Stimulated activated CD4-positive, alpha-beta T cell treated with anti-CD3 and anti-CD28 coated beads, Interleukin-1b, Interleukin-23, amount 100 ng/mL, for 24 hours (primary cell): ENCODE measurements around the gene RTN4R.

Source experiments
- DNase-seq, 4 experiments: peaks; one replicate each; pipeline ENCODE4 v3.0.0-alpha.2; 2020; ENCODE audit warnings: low read depth in 4 of 4, low spot score in 1 of 4

Gene RTN4R

GRCh38 chr22:20243537-20244249 lies 24.4 kb downstream of the RTN4R start:
- peak in 3 of 4 experiments; percentile 26 to 52 (median 28) for DNase-seq

- no peak for DNase-seq
Observed at GRCh38 chr22:20243176-20243536, 25.0 kb downstream of the RTN4R start.

- DNase-seq, result no peak
Observed at GRCh38 chr22:20242393-20243175, 25.5 kb downstream of the RTN4R start.

GRCh38 chr22:20241579-20242392 lies 26.3 kb downstream of the RTN4R start:
- no peak for DNase-seq

GRCh38 chr22:20240900-20241299 lies 27.2 kb downstream of the RTN4R start:
- no peak for DNase-seq

GRCh38 chr22:20240447-20240764 lies 27.7 kb downstream of the RTN4R start:
- DNase-seq, result no peak

DNA sequence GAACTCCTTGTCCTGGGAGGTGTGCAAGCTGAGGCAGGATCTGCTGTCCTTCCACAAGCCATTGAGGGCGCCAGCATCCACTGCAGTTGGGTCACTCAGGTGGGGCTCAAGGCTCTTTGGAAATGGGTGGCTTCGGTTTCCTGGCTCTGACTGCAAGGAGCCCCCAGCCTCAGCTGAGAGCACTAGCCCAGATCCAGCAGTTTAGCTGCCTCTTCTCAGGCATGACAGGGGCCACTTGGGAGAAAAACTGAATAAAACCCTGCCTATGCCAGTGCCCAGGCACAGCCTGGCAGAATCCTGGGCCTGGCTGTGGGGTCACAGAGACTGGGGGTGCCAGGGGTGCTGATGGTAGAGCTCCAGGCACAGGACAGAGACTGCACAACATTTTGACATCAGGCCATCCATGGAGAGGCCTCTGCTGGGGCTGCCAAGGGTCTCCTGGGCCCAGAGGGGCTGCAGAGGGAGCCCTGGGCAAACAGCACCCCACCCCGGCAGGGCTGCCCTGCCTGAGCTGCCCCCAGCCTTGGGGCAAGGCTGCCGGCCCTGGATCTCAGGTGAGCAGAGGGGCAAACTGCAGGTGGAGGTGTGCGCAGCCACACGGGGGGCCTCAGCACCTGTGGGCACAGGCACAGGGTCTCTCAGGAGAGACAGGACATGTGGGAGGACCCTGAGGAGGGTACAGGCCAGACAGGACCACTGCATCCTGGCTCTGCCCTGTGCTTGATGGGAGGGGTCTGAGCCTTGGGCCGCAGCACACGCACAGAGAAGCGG lies 28.3 kb downstream of the RTN4R start:
- no peak for DNase-seq

DNA sequence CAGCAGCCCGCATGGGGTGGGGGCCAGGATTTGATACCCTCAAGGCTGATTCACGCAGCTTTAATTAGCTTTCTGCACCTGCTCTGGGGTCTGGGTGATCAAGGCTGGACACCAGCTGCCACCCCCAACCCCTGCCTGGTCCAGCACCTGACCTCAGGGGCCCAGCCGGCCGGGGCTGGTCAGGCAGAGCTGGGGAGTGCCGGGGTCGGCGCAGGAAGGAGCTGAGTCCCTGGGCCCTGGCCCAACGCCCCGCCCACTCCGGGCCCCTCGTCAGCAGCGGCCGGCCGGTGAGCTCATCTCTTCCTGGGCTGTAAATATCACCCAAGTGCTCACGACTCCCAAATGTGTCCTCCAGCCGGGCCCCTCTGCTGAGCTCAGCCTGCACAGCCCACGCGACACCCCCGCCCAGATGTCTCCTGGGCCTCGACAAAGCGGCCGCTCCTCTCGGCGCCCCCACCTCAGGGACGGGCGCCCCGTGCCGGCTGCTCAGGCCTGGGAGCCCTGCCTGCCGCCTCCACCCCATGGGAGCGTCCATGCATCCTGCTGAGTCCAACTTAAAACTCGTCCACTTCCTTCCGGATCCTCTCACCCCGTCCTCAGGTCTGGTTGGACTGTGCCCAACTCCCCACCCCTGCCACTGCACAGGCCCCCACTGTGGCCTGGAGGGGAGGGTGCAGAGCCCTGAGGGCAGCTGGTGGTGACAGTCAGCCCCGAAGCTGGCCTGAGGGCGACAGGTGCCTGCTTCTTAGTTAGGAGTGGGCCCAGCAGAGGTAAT lies 29.0 kb downstream of the RTN4R start:
- no peak for DNase-seq

- peak in 2 of 4 experiments; percentile 20 to 51 for DNase-seq
Observed at GRCh38 chr22:20238536-20238900, 29.6 kb downstream of the RTN4R start.

DNA sequence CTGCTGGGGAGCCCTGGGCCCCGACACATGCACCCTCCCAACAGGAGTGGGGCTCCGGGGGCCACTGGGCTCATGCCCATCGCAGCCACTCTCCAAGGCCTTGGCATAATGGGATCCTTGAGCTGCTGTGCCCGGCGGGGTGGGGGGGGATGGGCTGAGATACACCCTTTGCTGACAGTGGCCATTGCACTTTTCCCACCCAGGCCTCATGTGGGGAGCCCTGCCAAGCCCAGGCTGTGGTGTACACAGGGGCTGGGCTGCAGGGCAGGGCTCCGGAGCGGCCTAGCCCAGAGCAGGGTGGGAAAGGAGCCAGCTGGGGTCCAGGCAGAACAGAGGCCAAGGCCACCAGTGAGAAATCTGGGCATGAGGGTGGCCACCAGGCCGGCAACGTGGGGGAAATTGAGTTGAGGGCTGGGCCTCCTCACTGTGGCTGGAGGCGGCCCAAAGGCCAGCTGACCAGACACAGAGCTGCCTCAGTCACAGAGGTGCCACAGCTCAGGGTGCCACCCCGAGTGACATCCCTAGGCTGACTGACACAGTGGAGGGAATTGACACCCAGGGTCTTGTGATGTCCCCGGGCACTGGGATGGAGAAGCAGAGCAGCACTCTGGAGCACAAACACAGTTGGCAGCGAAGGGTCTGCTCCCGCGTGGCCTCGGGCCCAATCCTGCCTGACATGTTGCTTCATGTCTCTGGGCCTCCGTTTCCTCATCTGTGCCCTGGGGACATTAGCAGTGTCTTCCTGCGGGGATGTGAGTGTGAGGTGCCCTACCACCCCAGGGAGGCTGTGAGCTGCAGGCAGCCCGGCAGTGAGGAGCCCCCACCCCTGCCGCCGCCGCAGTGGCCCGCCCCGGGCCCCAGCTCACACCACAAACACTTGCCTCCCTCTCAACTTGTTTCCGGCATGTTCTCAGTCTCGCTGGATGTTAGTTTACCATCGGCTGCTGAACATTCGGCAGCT lies 30.4 kb downstream of the RTN4R start:
- no peak for DNase-seq

- DNase-seq, result no peak
Observed at GRCh38 chr22:20236052-20236717, 31.9 kb downstream of the RTN4R start.

GRCh38 chr22:20235389-20235991 lies 32.6 kb downstream of the RTN4R start:
- DNase-seq, result no peak

DNA sequence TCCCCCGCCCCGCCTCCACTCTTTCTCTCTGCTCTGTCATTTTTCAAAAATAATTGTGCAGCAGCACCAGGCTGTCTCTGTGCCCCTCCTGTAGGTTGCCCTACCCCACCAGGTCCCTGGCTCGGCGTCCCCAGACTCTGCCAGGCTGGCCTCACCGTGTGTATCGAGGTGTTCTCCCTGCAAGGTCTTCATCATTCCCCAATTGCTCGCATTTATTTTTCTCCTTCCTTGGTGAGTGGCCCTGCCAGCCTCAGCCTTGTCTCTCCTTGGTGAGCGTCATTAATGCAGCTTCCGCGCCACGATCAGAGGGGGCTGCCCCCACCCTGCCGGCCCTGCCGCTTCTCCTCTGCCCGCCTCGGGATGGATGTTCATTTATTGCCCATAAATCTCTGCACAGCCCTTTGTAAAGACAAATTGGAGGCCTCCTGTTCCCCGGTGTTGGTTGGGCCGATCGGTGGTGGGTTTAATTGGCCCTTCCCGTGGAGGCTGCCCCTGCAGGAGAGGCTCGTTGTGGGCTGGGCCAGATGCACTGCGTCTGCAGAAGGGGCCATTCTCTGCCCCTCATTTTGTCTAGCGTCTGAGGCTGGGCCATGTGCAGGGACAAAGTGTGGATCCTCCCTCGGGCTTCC lies 33.2 kb downstream of the RTN4R start:
- DNase-seq, result no peak

DNA sequence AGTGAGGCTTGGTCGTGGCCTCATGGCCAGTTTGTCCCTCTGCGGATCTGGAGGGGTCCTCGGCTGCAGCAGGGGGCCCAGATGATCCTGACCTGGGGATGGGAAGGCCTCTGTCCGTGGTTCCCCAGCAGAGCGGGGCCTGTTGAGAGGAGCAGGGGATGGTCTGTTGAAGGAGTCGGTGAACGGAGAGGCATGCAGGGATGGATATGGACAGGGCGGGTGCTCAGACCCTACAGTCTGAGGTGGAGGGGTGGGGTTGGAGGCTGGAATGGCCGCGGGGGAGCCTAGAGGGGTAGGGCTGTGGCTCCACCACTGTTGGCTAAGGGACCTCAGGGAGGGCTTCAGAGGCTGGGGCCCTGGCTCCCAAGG lies 33.8 kb downstream of the RTN4R start:
- DNase-seq, result no peak

DNA sequence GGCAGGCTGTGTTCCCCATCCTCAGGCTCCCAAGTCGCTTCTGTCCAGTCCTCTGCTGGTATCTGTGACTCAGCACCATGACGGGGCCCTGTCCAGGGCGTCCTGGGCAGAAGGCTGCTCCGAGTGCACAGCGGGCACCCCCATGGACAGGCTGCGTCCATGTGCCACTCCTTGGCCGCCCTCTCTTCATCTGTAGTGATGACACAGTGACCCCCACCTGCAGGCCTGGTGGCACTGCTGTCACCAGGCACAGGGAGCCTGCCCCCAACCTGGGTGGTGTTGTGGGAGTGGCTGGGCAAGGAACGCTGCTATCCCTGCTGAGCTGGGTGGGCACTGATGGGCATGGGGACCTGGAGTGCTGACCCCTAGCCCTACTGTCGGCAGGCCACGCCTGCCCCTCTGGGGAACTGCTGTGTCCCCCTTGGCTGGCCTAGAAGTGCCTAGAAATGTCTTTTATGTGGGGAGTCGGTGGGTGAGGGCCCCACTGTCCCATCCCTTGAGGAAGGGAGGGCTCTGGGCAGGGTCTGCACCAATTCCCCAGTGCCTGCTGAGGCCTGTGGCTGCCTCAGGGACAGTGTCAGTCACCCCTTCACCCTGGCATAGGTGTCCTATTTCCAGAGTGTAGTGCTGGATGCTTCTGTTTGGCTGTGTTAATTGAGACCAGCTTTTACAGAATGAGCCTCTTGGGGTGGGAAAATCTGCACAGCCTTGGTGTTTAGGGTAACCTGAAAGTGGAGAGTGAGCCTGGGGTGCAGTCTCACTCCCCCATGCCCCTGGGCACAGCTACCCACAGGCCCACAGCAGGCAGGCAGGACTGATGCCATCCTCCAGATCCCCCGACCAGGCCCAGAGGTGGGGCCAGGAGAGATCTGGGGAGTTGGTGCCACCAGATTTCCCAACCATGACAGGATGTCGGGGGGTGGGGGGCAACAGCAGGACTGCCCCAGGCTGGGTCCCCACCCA lies 34.5 kb downstream of the RTN4R start:
- DNase-seq, result no peak

- no peak for DNase-seq
Observed at GRCh38 chr22:20232781-20233180, 35.3 kb downstream of the RTN4R start.

GRCh38 chr22:20232237-20232598 lies 35.9 kb downstream of the RTN4R start:
- no peak for DNase-seq
